ENCODE measurements around the gene ALAD. TPM values are rescaled to one million over a fixed set of nuclear protein-coding genes. Genes with fewer than 3 reads are reported as not detected.
"Not testable (repeated sequence)": the region's sequence is repeated elsewhere in the genome, so short reads cannot be mapped to it uniquely, and the experiment has no call there.

Gene ALAD
- total RNA-seq, 1 experiment from 2014 or later: 15.0 TPM

- no peak for DNase-seq (ENCODE audit: low read depth)
Measured at GRCh38 chr9:113373676-113374392, 27.2 kb downstream of the ALAD start.

GRCh38 chr9:113373256-113373655 lies 27.8 kb downstream of the ALAD start:
- no peak for DNase-seq (ENCODE audit: low read depth)

- no peak for DNase-seq (ENCODE audit: low read depth)
Measured at GRCh38 chr9:113372059-113372458, 29.0 kb downstream of the ALAD start.

GRCh38 chr9:113370806-113371325 lies 30.2 kb downstream of the ALAD start:
- no peak for DNase-seq (ENCODE audit: low read depth)

GRCh38 chr9:113369855-113370140 lies 31.3 kb downstream of the ALAD start:
- no peak for DNase-seq (ENCODE audit: low read depth)

- DNase-seq (ENCODE audit: low read depth): no peak
Measured at GRCh38 chr9:113368982-113369854, 31.9 kb downstream of the ALAD start.

GRCh38 chr9:113368348-113368981 lies 32.6 kb downstream of the ALAD start:
- no peak for DNase-seq (ENCODE audit: low read depth)

GRCh38 chr9:113365652-113366051 lies 35.4 kb downstream of the ALAD start:
- DNase-seq (ENCODE audit: low read depth): not testable (repeated sequence)

GRCh38 chr9:113364951-113365350 lies 36.1 kb downstream of the ALAD start:
- no peak for DNase-seq (ENCODE audit: low read depth)

- peak; percentile 78 for DNase-seq (ENCODE audit: low read depth)
Measured at GRCh38 chr9:113363336-113363735, 37.7 kb downstream of the ALAD start.

- peak; percentile 65 for DNase-seq (ENCODE audit: low read depth)
Measured at GRCh38 chr9:113361304-113362018, 39.6 kb downstream of the ALAD start.

- no peak for DNase-seq (ENCODE audit: low read depth)
Measured at GRCh38 chr9:113360242-113360842, 40.7 kb downstream of the ALAD start.

- DNase-seq (ENCODE audit: low read depth): peak; percentile 28
Measured at GRCh38 chr9:113359385-113359784, 41.7 kb downstream of the ALAD start.

GRCh38 chr9:113356686-113357292 lies 44.3 kb downstream of the ALAD start:
- DNase-seq (ENCODE audit: low read depth): no peak

- peak; percentile 32 for DNase-seq (ENCODE audit: low read depth)
Measured at GRCh38 chr9:113355040-113355596, 46.0 kb downstream of the ALAD start.

GRCh38 chr9:113352411-113352810 lies 48.7 kb downstream of the ALAD start:
- no peak for DNase-seq (ENCODE audit: low read depth)

GRCh38 chr9:113352006-113352405 lies 49.1 kb downstream of the ALAD start:
- no peak for DNase-seq (ENCODE audit: low read depth)

- no peak for DNase-seq (ENCODE audit: low read depth)
Measured at GRCh38 chr9:113350937-113351336, 50.1 kb downstream of the ALAD start.

- DNase-seq (ENCODE audit: low read depth): no peak
Measured at GRCh38 chr9:113350107-113350661, 50.9 kb downstream of the ALAD start.

- no peak for DNase-seq (ENCODE audit: low read depth)
Measured at GRCh38 chr9:113349445-113350094, 51.5 kb downstream of the ALAD start, which contains the start of gene BSPRY. TSS of gene BSPRY (plus strand) at chr9:113349541. CDS start at chr9:113349580, 39 bp downstream.
